ENCODE data around the gene SEMA6C. TPM values are rescaled to one million over a fixed set of nuclear protein-coding genes. Genes with fewer than 3 reads are reported as not detected.

The SEMA6C gene
- total and polyA plus RNA-seq, 2 of the 8 experiments (the other 6 are each of a cell fraction or from before 2014, with no cell fraction given), result 12.2 to 15.7 TPM

DNA sequence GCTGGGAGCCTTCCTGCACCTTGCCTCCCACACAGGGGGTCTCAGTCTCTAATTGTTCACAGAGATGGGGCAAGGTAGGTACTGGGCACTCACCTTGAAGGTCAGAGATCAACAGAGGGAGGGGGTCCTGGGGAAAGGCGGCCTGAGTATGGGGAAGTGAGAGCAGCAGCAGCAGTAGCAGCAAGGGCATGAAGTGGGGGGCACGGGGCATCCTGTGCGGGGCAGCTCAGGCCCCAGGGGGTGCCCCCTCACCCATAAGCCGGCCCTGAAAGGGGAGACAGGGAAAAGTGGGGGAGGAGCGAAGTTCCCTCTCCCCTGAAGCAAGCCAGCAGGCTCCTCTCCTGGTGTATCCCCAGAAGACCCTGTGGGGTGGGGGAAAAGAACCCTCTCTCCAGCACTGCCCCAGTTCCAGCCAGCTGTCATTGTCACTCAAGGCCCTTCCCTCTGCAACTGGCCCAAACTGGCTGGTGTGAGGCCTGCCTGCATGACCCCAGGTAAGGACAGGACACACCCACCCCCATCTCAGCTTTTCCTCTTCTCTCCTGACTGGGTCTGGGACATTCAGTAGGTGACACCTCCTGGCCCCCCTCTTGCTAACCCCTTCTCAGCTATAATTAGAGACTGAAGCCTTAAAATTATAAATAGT, 3.9 kb downstream of the SEMA6C start:
- Histone ChIP-seq H3K4me3 (ENCODE audit: extremely low read depth in 1 of 4, insufficient read depth in 2 of 4, low read depth in 3 of 4, low read length in 4 of 4) (no peak overlapping the region), H3K27me3 (replicated peaks in 1 of 4; ENCODE audit: control insufficient read depth in 3 of 4, extremely low read depth in 1 of 4, insufficient read depth in 3 of 4, low read length in 3 of 4) (peaks cover 0 to 12% (median 7%) of the 10 kb centered on the region in 4 experiments; a peak in 5 of 7 replicates), H3K79me1 (ENCODE audit: low read depth, low read length) (peaks cover 5% of the 10 kb centered on the region; the same call in 1 of the 2 replicates), H4K91ac (replicated peaks; ENCODE audit: insufficient read length, low read length) (no peak overlapping the region), H4K5ac (ENCODE audit: insufficient read length, low read depth, low read length) (no peak overlapping the region), H2BK12ac (ENCODE audit: low read depth, low read length) (no peak overlapping the region), H2AK5ac (ENCODE audit: low read depth, low read length) (no peak overlapping the region), H3K79me2 (ENCODE audit: control insufficient read depth in 1 of 2, insufficient read depth in 2 of 2, low read length in 2 of 2) (no peaks in the 10 kb centered on the region), H3K4me1 (replicated peaks in 1 of 4; ENCODE audit: control insufficient read depth in 3 of 4, insufficient read depth in 4 of 4, low read length in 3 of 4) (peaks cover 15 to 30% (median 21%) of the 10 kb centered on the region in 4 experiments), H2BK120ac (replicated peaks; ENCODE audit: low read depth, low read length) (no peak overlapping the region), H3K14ac (ENCODE audit: insufficient read length) (no peak overlapping the region), H3K56ac (replicated peaks; ENCODE audit: insufficient read length, low read depth, low read length) (no peak overlapping the region), H3K4ac (replicated peaks; ENCODE audit: insufficient read length, low read depth, low read length) (no peak overlapping the region), H2BK20ac (ENCODE audit: low read length) (no peak overlapping the region), H3K18ac (ENCODE audit: extremely low read depth, low read length) (no peak overlapping the region), H3K23ac (ENCODE audit: insufficient read length) (no peak overlapping the region), H2AFZ (ENCODE audit: low read length) (no peak overlapping the region), H2BK15ac (ENCODE audit: low read length) (no peak overlapping the region), H3K36me3 (ENCODE audit: control insufficient read depth in 2 of 4, insufficient read depth in 4 of 4, low read length in 3 of 4) (peaks cover 0 to 4% (median 0%) of the 10 kb centered on the region in 4 experiments; a peak in 3 of 8 replicates), H3K9me3 (ENCODE audit: insufficient read depth in 2 of 2, low read depth in 1 of 2, low read length in 1 of 2) (no peaks in the 10 kb centered on the region), H4K8ac (ENCODE audit: extremely low read depth, insufficient read depth, low read length) (no peak overlapping the region), H2BK5ac (ENCODE audit: low read depth, low read length) (no peak overlapping the region), H3K27ac (ENCODE audit: low read depth, low read length) (no peak overlapping the region), H3K4me2 (ENCODE audit: insufficient read depth in 1 of 2, low read depth in 2 of 2, low read length in 2 of 2) (no peak overlapping the region), H3K9ac (replicated peaks in 1 of 4; ENCODE audit: extremely low read depth in 1 of 4, low read depth in 3 of 4, low read length in 3 of 4) (no peak overlapping the region), H3K23me2 (ENCODE audit: low read depth, low read length) (peaks cover 16% of the 10 kb centered on the region), H4K20me1 (replicated peaks in 1 of 2; ENCODE audit: control insufficient read depth in 1 of 2, insufficient read depth in 2 of 2, low read length in 2 of 2) (peaks cover 0 to under 1% of the 10 kb centered on the region in 2 experiments)
- DNase-seq (ENCODE audit: low read depth in 1 of 2, low spot score in 2 of 2) (no peak), FAIRE-seq (no peak)
- TF ChIP-seq, protein P1, sequence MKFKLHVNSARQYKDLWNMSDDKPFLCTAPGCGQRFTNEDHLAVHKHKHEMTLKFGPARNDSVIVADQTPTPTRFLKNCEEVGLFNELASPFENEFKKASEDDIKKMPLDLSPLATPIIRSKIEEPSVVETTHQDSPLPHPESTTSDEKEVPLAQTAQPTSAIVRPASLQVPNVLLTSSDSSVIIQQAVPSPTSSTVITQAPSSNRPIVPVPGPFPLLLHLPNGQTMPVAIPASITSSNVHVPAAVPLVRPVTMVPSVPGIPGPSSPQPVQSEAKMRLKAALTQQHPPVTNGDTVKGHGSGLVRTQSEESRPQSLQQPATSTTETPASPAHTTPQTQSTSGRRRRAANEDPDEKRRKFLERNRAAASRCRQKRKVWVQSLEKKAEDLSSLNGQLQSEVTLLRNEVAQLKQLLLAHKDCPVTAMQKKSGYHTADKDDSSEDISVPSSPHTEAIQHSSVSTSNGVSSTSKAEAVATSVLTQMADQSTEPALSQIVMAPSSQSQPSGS (IDR thresholded peaks at IDR 0.05; ENCODE audit: low read length), result no peak
- TF ChIP-seq ZNF274 (IDR thresholded peaks at IDR 0.05; ENCODE audit: borderline replicate concordance, extremely low read depth, low read length) (no peak), TBP (IDR thresholded peaks at IDR 0.05; ENCODE audit: low read depth, low read length) (no peak)
- POLR2A ChIA-PET (ENCODE audit: partially characterized antibody), result interaction anchor here (0.6 to 10.7 kb wide), 4 partner anchors 11 to 245 kb away, joined by 3 to 124 read pairs (median 4); no protein-coding TSS in a partner anchor
- WGBS, 2 experiments (ENCODE audit: extremely low coverage in 1 of 2, insufficient coverage in 1 of 2, insufficient read length in 1 of 2, insufficient replicate concordance in 2 of 2, low coverage in 1 of 2, low lambda C conversion rate in 2 of 2, missing lambda C conversion rate in 1 of 2), result 75% methylated on average over 5 of the region's 5 CpGs; no CpG with 5 or more reads in 1 of the 2 experiments
- CTCF ChIA-PET (ENCODE audit: partially characterized antibody), result interaction anchor here (0.7 to 4.7 kb wide), 11 partner anchors 9 to 117 kb away, joined by 3 to 54 read pairs (median 4); partner anchors contain the start of genes TMOD4 and TNFAIP8L2
